Right atrium auricular region (tissue), 2 donors: ENCODE measurements around the gene LHPP. TPM values are rescaled to one million over a fixed set of nuclear protein-coding genes. Genes with fewer than 3 reads are reported as not detected.

ENCODE experiments used
- DNase-seq: peaks from one replicate; pipeline ENCODE4 v3.0.0-alpha.2; 2019; ENCODE audit warnings: low spot score
- H3K27ac ChIP-seq, 2 donors: fragments of 200-600 bp; sonication (generic); 1 replicate in 1 of 2; 2 replicates in 1 of 2; pipeline ENCODE4 v1.5.1; 2016 to 2019
- H3K27me3 ChIP-seq, 2 donors: fragments of 200-600 bp; sonication (generic); one replicate each; pipeline versions ENCODE4 v1.5.1 to v1.6.0; 2017 to 2019
- H3K36me3 ChIP-seq: fragments of 200-600 bp; sonication (generic); one replicate; pipeline ENCODE4 v1.5.1; 2016
- H3K4me1 ChIP-seq, 2 donors: fragments of 200-600 bp; sonication (generic); one replicate each; pipeline versions ENCODE4 v1.5.1 to v1.6.0; 2017 to 2019
- H3K4me3 ChIP-seq, 2 donors: fragments of 200-600 bp; sonication (generic); 1 replicate in 1 of 2; 2 replicates in 1 of 2; pipeline ENCODE4 v1.5.1; 2017 to 2019; ENCODE audit warnings: mild to moderate bottlenecking in 1 of 2, moderate library complexity in 1 of 2
- H3K9me3 ChIP-seq, 2 donors: fragments of 200-600 bp; sonication (generic); one replicate each; pipeline ENCODE4 v1.5.1; 2019
- total RNA-seq, 2 donors: library from RNA; depleted of rRNA; stranded (reverse); fragments of >200 nt; gene quantifications; one replicate each; pipeline ENCODE4 v1.1.0, GENCODE V29; 2016
- TF ChIP-seq, protein P1 (sequence below), 2 donors: fragments of 200-600 bp; sonication (generic); IDR thresholded peaks; one replicate each; pipeline ENCODE4 v1.5.1; 2019; ENCODE audit warnings: antibody characterized with exemption in 2 of 2

LHPP gene
- total RNA-seq, 2 donors from 2014 or later = 10.3 to 23.7 TPM

DNA sequence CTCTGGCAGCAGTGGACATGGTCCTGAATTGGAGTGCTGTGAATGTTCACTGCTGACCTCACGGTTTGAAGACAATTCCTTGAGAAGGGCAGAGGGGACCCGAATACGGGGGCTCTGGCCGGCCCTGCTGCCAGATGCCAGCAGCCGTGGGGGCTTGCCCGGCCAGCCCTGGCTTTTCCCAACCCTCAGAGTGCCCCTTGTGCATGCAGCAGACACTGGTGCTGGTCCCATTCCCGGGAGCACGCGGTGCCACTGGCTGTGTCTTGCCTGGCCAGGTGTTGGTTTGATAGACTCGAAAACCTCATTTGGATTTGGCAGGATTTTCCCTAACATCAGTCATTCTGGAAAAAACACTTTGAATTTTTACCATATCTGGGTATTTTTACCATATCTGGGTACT, 49.1 kb downstream of the LHPP start:
- Histone ChIP-seq H3K36me3 (no peaks in the 10 kb centered on the region), H3K4me1 (no peaks in the 10 kb centered on the region), H3K9me3 (no peaks in the 10 kb centered on the region), H3K4me3 (no peak overlapping the region), H3K27me3 (no peaks in the 10 kb centered on the region), H3K27ac (no peak overlapping the region)
- TF ChIP-seq, protein P1, sequence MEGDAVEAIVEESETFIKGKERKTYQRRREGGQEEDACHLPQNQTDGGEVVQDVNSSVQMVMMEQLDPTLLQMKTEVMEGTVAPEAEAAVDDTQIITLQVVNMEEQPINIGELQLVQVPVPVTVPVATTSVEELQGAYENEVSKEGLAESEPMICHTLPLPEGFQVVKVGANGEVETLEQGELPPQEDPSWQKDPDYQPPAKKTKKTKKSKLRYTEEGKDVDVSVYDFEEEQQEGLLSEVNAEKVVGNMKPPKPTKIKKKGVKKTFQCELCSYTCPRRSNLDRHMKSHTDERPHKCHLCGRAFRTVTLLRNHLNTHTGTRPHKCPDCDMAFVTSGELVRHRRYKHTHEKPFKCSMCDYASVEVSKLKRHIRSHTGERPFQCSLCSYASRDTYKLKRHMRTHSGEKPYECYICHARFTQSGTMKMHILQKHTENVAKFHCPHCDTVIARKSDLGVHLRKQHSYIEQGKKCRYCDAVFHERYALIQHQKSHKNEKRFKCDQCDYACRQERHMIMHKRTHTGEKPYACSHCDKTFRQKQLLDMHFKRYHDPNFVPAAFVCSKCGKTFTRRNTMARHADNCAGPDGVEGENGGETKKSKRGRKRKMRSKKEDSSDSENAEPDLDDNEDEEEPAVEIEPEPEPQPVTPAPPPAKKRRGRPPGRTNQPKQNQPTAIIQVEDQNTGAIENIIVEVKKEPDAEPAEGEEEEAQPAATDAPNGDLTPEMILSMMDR (IDR thresholded peaks at IDR 0.05) = no peak
- DNase-seq = no peak

GRCh38 chr10:124511205-124512039, 49.8 kb downstream of the LHPP start:
- Histone ChIP-seq H3K4me3 (no peak overlapping the region), H3K36me3 (no peaks in the 10 kb centered on the region), H3K4me1 (no peaks in the 10 kb centered on the region), H3K27me3 (no peaks in the 10 kb centered on the region), H3K27ac (no peak overlapping the region), H3K9me3 (no peaks in the 10 kb centered on the region)
- DNase-seq = no peak
- TF ChIP-seq, protein P1 (IDR thresholded peaks at IDR 0.05) = no peak

DNA sequence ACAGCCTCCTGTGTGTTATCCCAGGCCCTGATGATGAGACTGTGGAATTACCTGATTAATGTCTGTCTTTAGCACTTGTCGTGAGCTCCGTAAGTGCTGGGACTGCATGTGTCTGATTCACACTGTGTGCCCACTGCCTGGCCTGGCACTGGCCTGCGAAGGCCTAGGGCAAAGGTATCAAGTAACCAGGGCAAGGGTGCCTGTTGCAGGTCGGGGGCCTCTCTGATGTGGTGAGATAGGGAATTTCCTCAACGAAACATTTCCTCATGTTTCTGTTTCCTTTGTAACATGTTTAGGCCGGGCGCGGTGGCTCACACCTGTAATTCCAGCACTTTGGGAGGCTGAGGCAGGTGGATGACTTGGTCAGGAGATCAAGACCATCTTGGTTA, 50.4 kb downstream of the LHPP start:
- H3K4me1 ChIP-seq = no peaks in the 10 kb centered on the region
- H3K9me3 ChIP-seq = no peaks in the 10 kb centered on the region
- H3K27ac ChIP-seq = no peak overlapping the region
- no peaks in the 10 kb centered on the region for H3K27me3 ChIP-seq
- H3K4me3 ChIP-seq = no peak overlapping the region
- TF ChIP-seq, protein P1 (IDR thresholded peaks at IDR 0.05) = no peak
- H3K36me3 ChIP-seq = no peaks in the 10 kb centered on the region
- DNase-seq = no peak

- no peak for DNase-seq
- Histone ChIP-seq H3K4me1 (no peaks in the 10 kb centered on the region), H3K36me3 (no peaks in the 10 kb centered on the region), H3K27me3 (no peaks in the 10 kb centered on the region), H3K9me3 (no peaks in the 10 kb centered on the region), H3K4me3 (no peak overlapping the region), H3K27ac (no peak overlapping the region)
- TF ChIP-seq, protein P1 (IDR thresholded peaks at IDR 0.05) = no peak
Observed at GRCh38 chr10:124512600-124512999, 51.0 kb downstream of the LHPP start.

DNA sequence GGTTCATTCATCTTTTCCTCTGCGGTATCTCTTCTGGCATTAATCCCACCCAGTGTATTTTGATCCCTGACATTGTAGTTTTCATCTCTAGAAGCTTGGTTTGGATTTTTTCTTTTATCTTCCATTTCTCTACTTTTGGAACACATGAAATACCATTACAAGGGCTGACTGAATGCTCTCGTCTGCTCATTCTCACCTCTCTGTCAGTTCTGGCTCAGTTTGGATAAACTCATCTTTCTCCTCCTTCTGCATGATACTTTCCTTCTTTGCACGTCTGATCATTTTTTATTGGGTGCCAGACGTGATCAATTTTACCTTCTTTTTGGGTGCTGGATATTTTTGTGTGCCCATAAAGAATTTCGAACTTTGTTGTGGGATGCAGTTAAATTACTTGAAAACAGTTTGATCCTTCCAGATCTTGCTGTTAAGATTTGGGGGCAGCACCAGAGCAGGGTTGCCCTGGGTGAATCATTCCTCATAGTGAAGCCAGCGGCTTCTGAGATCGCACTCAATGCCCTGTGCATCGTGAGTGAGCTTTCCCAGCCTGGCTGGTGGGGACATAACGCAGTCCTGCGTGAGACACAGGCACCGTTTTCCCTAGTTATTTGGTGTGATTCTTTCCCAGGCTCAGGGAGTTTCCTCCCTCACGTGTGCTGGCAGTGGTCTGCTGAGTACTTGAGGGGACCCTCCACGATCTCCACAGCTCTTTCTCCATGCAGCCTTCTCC, 53.8 kb downstream of the LHPP start:
- H3K27ac ChIP-seq = no peak overlapping the region

More for the DNA sequence above, 53.8 kb downstream of the LHPP start:
- no peaks in the 10 kb centered on the region for H3K27me3 ChIP-seq
- H3K4me3 ChIP-seq = no peak overlapping the region
- no peak for DNase-seq
- no peaks in the 10 kb centered on the region for H3K36me3 ChIP-seq
- H3K4me1 ChIP-seq = no peaks in the 10 kb centered on the region
- TF ChIP-seq, protein P1 (IDR thresholded peaks at IDR 0.05) = no peak
- no peaks in the 10 kb centered on the region for H3K9me3 ChIP-seq
